SK-N-SH (cell line): Measurements from ENCODE around the gene GLRA1.

Experiments
- CHD2 ChIP-seq: fragments of 150-350 bp; IDR thresholded peaks from 2 replicates; pipeline ENCODE4 v1.6.1; 2018; ENCODE audit warnings: low read length; ENCODE audit not compliant: partially characterized antibody
- CTCF ChIP-seq: fragments of 200-600 bp; sonication (generic); IDR thresholded peaks from 2 replicates; pipeline ENCODE4 v1.6.1; 2017; ENCODE audit warnings: antibody characterized with exemption, mild to moderate bottlenecking, moderate library complexity
- ELF1 ChIP-seq: IDR thresholded peaks from 2 replicates; pipeline ENCODE4 v1.4.0; 2012
- EP300 ChIP-seq, 2 experiments: IDR thresholded peaks; 2 replicates each; pipeline versions ENCODE4 v1.4.0 to v1.6.1; 2012; ENCODE audit warnings: borderline replicate concordance in 1 of 2, low read depth in 1 of 2, low read length in 1 of 2
- FOXM1 ChIP-seq: IDR thresholded peaks from 2 replicates; pipeline ENCODE4 v1.4.0; 2012; ENCODE audit warnings: low read depth, mild to moderate bottlenecking
- PBX3 ChIP-seq: IDR thresholded peaks from 2 replicates; pipeline ENCODE4; 2012
- POLR2AphosphoS5 ChIP-seq: IDR thresholded peaks from 2 replicates; pipeline ENCODE4 v1.6.1; 2012; ENCODE audit warnings: low read depth, low read length
- RAD21 ChIP-seq: IDR thresholded peaks from 2 replicates; pipeline ENCODE4 v1.6.1; 2012; ENCODE audit warnings: mild to moderate bottlenecking, low read length
- REST ChIP-seq: IDR thresholded peaks from 2 replicates; pipeline ENCODE4 v1.6.1; 2012; ENCODE audit warnings: mild to moderate bottlenecking, low read depth, low read length, moderate library complexity
- RXRA ChIP-seq: IDR thresholded peaks from 2 replicates; pipeline ENCODE4 v1.4.0; 2012; ENCODE audit warnings: low read depth, mild to moderate bottlenecking, borderline replicate concordance
- TCF12 ChIP-seq: IDR thresholded peaks from 2 replicates; pipeline ENCODE4 v1.4.0; 2012
- TF ChIP-seq, protein P1 (sequence below): IDR thresholded peaks from 2 replicates; pipeline ENCODE4 v1.4.0; 2012; ENCODE audit warnings: low read depth

DNA sequence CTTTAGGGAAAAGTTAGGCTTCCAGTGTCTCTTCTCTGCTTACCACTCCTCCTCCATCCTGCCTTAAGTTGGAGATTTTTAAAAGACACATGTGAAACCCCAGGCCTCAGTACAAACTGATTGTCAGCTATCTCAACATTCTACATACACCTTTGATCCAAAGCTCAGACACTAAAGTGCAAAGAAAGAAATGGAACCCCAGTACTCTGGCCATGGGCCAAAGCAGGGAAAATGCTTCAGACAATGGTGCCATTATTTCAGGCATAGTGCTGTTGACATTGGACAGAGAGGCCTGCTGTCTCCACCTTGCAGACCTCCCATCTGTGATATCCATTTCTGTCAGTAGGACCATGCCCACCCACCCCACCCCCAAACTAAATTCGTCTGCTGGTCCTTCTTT is 103.7 kb downstream of the GLRA1 start:
- TF ChIP-seq, protein P1, sequence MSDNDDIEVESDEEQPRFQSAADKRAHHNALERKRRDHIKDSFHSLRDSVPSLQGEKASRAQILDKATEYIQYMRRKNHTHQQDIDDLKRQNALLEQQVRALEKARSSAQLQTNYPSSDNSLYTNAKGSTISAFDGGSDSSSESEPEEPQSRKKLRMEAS, result no peak
- TF ChIP-seq CTCF, result no peak
- no peak for TF ChIP-seq POLR2AphosphoS5
- TF ChIP-seq PBX3, result no peak
- TF ChIP-seq ELF1, result no peak
- TF ChIP-seq REST, result no peak
- no peak for TF ChIP-seq FOXM1
- TF ChIP-seq CHD2, result no peak
- no peak for TF ChIP-seq TCF12
- TF ChIP-seq EP300 (IDR thresholded peaks at IDR 0.05; ENCODE audit: borderline replicate concordance in 1 of 2, low read depth in 1 of 2, low read length in 1 of 2), result no peak
- TF ChIP-seq RAD21, result no peak
- no peak for TF ChIP-seq RXRA
